H4 (cell line): Measurements from ENCODE around the gene RAB8B. TPM values are rescaled to one million over a fixed set of nuclear protein-coding genes. Genes with fewer than 3 reads are reported as not detected.
"Not testable (repeated sequence)": the region's sequence is repeated elsewhere in the genome, so short reads cannot be mapped to it uniquely, and the experiment has no call there.

Experiments used
- DNase-seq: peaks from one replicate; pipeline ENCODE4 v3.0.0-alpha.2; 2015; ENCODE audit warnings: low spot score
- total RNA-seq: library from RNA; depleted of rRNA; stranded (reverse); fragments of >200 nt; shearing (Covaris generic); gene quantifications from 2 replicates; pipeline ENCODE4 v1.2.3, GENCODE V29; 2014

The RAB8B gene
- total RNA-seq, 1 experiment from 2014 or later, result 21.4 TPM

DNA sequence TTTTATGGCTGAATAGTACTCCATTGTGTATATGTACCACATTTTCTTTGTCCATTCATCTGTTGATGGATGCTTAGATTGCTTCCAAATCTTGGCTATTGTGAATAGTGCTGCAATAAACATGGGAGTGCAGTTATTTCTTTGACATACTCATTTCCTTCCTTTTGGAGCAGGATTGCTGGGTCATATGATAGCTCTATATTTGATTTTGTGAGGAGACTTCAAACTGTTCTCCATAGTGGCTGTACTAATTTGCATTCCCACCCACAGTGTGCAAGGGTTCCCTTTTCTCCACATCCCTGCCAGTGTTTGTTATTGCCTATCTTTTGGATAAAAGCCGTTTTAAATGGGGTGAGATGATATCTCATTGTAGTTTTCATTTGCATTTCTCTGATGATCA is 47.7 kb downstream of the RAB8B start:
- not testable (repeated sequence) for DNase-seq

- DNase-seq, result no peak
These were observed 48.8 kb downstream of the RAB8B start for GRCh38 chr15:63238171-63238570.

DNA sequence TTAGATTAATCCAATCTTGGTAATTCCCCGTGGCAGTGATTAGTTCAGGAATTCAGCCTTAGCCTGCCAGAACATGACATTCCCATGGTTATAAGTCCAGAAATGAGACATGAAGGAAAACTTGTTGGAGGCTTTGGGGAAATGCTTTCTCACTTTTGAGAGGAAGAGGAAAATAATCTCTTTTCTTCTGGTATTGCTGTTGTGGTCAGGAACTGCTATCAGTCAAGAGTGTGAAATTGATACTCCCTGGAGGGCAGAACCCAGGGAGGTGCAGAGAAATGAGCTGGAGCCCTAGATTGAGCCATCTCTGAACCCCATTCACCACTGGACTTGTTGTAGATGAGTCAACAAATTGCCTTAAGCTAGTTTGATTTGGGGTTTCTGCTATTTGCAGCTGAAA is 49.4 kb downstream of the RAB8B start:
- DNase-seq, result no peak

- no peak for DNase-seq
These were observed 50.7 kb downstream of the RAB8B start for GRCh38 chr15:63240109-63240508.

DNA sequence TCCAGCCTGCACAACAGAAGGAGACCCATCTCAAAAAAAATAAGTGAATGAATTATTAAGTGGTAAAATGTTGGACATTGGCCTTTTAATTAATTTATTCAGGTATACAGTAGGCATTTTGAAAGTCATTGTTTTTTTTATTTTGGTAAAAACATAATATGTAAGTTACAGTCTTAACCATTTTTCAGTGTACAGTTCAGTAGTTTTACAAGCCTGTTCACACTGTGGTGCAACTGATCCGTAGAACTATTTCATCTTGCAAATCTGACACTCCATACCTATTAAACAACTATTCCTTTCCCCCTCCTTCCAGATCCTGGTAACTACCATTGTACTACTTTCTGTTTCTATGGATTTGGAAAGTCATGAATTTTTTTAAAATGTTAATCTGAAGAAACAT is 51.9 kb downstream of the RAB8B start:
- no peak for DNase-seq

GRCh38 chr15:63243101-63243500 is 53.7 kb downstream of the RAB8B start:
- DNase-seq, result no peak

DNA sequence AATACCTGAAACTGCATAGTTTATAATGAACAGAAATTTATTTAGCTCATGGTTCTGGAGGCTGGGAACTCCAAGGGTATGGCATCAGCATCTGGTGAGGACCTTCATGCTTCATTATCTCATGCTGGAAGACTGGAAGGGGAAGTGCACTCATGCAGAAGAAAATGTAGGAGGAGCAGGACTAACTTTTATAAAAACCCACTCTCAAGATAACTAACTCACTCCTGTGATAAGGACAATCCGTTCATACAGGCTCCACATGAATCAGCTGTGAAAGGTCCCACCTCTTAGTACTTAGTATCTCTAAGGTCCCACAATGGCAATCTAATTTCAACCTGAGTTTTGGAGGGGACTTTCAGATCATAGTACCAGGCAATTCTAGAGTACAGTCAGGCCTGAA is 54.4 kb downstream of the RAB8B start:
- no peak for DNase-seq

DNA sequence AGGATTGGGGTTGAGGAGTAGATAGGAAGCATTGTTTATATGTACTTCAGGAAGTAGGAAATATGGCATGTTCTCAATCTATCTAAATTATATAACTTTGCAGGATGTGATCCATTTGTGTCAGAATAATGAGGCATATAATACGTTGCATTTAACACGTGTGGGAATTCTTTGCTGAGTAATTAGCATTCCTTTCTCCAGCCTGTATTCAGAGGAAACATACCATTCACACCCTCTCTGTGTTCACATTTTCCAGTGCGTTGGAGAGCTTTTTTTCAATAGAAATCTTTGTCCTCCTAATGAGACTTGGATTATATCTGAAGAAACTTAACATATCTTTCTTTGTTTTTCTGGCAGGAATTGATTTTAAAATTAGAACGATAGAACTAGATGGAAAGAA is 55.0 kb downstream of the RAB8B start:
- DNase-seq, result no peak

DNA sequence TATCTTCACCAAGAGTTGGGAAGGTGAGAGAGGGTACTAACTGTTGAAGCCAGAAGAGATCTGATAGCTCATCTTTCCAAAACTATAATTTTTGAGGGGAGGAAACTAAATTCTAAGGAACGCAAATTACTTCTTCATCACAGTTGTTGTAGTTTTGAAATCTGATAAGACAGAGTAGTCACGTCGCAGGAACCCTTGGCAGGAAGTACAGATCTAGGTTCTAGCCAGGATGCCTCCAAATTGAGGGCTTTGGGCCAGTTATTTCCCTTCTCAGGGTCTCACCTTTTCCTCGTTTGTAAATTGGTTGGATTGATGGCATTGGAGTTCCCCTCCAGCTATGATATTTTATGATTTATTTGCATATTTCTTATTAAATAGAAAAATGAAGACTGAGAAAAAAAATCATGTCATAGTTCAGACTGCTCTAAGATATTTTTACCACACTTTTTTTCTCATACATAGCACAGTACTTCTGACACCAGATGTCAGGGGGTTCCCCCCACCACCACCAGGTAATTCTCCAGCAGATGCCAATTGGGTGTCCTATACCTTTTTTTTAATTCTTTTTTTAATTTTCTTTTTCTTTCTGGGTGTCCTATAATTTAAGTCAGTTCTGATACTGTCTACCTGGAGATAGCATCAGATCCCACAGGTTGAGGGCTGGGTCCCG is 55.7 kb downstream of the RAB8B start:
- no peak for DNase-seq

DNA sequence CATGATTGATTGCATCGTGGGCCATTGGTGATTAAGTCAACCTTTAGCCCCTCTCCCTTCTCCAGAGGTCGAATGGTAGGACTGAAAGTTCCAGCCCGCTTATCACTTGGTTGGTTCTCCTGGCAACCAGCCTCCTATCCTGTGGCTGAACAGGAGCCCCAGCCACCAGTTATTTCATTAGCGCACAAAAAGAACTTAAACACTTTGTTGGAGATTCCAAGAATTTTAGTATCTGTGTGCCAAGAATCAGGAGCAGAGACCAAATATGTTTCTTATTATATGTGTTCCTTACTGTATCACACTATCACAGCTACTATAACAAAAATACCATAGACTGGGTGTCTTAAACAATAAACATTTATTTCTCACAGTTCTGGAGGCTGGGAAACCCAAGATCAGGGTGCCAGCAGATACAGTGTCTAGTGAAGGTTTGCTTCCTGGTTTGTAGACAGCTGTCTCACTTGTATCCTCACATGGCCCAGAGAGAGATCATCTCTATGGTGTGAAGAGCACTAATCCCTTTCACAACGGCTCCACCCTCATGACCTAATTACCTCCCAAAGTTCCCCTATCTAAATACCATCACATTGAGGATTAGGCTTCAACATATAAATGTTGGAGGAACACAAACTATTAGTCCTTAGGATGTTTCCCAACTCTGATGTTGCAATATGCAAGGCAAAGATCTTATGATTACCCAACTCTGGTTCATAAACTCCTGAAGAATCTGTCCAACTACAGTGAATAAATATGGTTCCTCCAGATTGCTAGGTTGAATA is 57.5 kb downstream of the RAB8B start:
- peak; percentile 27 for DNase-seq

GRCh38 chr15:63250312-63250965 is 61.0 kb downstream of the RAB8B start:
- DNase-seq, result no peak

DNA sequence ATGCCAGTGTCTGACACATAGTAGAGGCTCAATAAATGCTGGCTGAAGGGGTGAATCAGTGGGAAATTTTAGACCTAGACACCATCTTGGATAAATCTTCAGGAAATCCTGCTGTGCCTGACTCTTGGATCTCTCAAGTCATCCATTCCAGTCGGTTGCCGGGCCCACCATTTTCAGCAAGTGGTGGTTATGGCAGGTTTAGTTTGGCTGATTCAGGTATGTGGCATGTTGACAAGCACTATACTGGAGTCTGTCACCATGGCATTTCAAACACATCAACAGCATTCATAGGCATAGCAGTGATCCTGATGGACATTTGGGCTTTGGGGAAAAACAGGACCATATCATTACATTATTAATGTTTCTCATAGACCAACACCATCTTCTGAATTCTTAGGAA is 62.3 kb downstream of the RAB8B start:
- no peak for DNase-seq

- no peak for DNase-seq
These were observed 62.9 kb downstream of the RAB8B start for GRCh38 chr15:63252292-63252691.

DNA sequence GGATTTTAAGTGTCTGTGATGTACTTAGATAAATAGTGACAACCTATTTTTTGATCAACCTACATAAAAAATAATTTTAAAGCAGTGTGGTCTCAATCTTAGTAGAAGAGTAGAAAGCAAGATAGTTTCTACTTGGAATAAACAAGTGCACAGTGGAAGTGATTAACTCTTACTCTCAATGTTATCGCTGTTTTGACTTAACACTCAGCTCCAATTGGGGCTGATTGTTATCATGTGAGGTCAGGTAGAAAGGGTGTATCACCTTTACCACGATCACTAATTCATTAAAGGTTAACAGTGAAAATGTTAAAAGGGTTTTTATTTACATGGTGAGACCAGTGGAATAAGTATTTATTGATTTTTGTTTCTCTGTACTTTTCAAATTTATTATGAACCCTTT is 65.6 kb downstream of the RAB8B start:
- DNase-seq, result no peak

DNA sequence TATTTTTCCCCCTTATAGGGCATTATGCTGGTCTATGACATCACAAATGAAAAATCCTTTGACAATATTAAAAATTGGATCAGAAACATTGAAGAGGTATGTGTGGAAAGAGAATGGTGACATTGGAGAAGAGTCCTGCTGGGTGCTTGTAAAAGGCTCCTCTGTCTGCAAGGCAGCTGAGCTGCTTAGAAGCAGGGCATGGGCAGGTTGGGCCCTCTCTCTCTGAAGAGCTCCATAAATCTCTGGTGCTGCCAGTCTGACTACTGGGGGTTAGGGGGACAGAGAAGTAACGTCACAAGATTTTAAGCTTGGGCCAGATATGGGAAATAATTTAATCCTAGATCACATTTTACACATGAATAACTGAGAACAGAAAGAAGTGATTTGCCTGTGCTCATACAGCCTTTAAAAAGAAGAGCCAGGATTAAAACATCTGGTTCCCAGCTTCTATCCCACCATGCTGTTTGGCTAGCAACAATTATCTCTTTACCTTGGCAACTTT is 66.1 kb downstream of the RAB8B start:
- DNase-seq, result no peak

- peak; percentile 66 for DNase-seq
These were observed 67.2 kb downstream of the RAB8B start for GRCh38 chr15:63256433-63257274.

DNA sequence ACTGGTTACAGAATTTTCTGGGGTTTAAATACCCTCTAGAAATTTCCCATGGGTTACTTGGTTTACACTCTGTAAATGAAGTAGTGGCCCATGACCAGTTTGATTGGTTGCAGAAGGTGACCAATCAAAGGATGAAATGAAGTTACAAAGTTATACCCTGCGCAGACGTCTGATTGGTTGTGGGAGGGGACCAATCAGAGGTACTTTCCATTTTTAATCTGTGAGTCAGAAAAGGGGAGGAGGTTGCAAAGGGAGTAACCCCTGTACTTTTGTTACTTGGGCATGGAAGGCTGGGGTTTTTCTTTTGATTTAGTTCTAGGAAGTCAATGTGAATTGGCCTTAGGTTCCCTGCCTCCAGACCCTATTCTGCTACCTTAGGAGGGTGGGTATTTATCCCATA is 69.3 kb downstream of the RAB8B start:
- DNase-seq, result no peak

- DNase-seq, result no peak
These were observed 71.4 kb downstream of the RAB8B start for GRCh38 chr15:63260791-63261190.

GRCh38 chr15:63261311-63261710 is 71.9 kb downstream of the RAB8B start:
- DNase-seq, result no peak

DNA sequence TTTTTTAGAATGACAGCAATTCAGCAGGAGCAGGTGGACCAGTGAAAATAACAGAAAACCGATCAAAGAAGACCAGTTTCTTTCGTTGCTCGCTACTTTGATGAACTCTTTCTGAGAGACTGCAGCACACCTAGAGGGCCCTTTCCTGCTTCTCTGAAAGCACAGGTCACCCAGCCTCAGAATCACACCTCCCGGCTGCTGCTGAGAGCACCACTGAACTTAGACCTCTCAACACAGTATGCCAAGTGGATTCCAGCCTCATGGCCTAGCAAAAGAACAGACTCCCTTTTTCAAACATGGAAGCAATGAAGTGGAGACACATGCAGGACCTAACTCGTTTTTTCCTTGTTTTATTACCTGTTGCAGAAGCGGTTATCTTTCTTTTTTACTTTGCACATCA is 74.1 kb downstream of the RAB8B start:
- no peak for DNase-seq

DNA sequence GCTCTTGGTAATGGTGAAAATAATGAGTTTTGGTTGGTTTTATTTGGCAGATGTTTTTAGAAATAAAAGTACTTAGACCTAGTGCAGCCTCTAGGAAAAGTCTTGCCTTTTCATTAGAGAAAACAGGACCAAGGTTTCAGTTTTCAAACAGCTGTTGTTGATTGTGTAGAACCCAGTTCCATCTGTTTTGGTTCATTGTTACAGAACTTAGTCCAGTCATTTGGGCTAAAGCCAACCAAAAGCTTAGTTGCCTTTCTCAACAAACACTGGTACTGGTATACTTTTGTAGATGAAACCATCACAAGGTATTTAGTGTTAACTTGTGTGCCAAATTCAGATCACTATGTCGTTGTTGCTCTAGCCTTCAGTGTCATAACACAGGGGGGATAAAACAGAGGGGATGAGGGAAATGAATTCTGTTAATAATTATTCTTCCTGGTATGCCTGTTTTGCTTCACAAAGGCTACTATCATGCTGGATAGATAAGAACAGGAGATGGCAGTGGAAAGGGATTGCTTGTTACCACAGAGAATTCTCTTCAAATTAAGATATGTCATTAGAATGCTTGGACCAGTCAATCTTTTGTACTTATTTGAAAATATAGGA is 75.4 kb downstream of the RAB8B start:
- no peak for DNase-seq
